HG02678 (cell line): ENCODE data around the gene TIMM44.

Source experiments
- ATAC-seq: cut with Tn5 transposase; IDR thresholded peaks from one replicate; pipeline ENCODE4 v1.9.1; 2021; ENCODE audit warnings: mild to moderate bottlenecking, moderate library complexity; ENCODE audit not compliant: unreplicated experiment

Gene TIMM44

DNA sequence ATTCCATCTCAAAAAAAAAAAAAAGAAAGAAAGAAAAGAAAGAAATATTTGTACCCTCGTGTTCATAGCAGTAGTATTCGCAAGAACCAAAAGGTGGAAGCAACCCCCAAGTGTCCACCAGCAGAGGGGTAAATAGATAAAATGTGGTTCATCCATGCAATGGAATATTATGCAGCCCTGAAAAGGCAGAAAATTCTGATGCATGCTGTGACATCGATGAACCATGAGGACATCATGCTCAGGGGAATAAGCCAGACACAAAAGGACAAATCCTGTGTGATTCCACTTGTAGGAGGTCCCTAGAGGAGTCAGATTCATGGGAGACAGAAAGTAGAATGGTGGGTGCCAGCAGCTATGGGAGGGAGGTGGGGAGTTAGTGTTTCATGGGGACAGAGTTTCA is 61.6 kb downstream of the TIMM44 start:
- no peak for ATAC-seq

GRCh38 chr19:7879836-7880235 is 63.6 kb downstream of the TIMM44 start:
- ATAC-seq = no peak

GRCh38 chr19:7879111-7879807 is 64.2 kb downstream of the TIMM44 start:
- no peak for ATAC-seq

DNA sequence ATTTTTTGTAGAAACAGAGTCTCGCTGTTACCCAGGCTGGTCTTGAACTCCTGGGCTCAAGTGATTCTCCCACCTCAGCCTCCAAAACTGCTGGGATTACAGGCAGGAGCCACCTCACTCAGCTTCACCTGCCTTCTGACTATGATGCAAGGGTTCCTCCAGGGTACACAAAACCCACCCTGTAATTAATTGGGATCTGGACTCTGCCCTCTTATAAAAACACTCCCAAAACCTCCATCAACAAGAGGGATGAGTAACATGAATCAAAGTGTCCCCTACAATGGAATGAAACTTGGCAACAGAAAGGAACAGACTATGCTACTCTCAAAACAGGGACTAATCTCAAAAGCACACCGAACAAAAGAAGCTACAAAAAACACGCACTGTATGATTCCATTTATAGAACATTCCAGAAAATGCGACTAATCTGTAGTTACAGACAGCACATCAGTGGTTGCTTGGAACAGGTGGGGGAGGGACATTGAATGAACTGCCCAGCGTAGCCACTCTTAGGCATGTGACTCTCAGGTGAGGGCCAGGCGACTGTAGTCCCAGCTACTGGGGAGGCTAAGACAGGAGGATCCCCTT is 66.1 kb downstream of the TIMM44 start:
- no peak for ATAC-seq
